ENCODE data around the gene AMZ1. TPM values are rescaled to one million over a fixed set of nuclear protein-coding genes. Genes with fewer than 3 reads are reported as not detected.
"Not testable (repeated sequence)": the region's sequence is repeated elsewhere in the genome, so short reads cannot be mapped to it uniquely, and the experiment has no call there.

Gene AMZ1
- total RNA-seq, 2 experiments from 2014 or later: 0.29 to 0.40 TPM

DNA sequence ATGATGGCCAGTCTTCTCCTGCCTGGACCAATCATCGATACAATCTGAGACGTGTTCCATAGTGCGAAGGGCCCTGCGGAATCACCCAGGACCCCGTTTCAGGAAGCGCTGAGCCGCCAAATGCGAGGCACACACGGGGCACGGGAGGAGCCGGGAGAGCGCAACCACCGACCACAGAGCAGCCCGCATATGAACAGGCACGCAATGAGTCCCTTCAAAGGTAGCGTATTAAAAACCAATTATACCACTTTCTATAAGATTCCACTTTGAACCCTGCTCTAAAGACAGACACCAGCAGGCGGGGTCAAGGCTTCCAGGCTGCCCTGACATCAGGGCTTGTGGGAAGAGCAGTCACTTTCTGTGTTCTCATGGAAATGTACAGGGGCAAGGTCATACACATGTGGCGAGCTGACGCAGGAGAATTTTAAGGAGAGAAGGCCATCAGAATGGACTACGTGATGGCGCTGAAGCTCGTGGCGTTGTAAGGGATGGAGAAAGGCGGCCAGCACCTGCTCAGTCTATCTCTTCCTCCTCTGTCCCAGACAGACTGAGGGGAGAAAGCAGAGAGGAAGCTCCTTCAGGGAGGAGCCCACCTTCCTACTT is 46.2 kb downstream of the AMZ1 start:
- Mint-ChIP-seq H3K9me3 (ENCODE audit: low read depth) (no peaks in the 10 kb centered on the region), H3K4me3 (no peak overlapping the region), H3K27ac (no peak overlapping the region), H3K4me1 (peaks cover 15% of the 10 kb centered on the region), H3K36me3 (no peaks in the 10 kb centered on the region), H3K27me3 (no peaks in the 10 kb centered on the region)
- DNase-seq (no peak), ATAC-seq (no peak)
- CTCF ChIA-PET: no interaction called here

GRCh38 chr7:2734751-2735571 is 47.0 kb downstream of the AMZ1 start:
- CTCF ChIA-PET: no interaction called here
- no peak overlapping the region for H3K4me3 Mint-ChIP-seq
- no peaks in the 10 kb centered on the region for H3K27me3 Mint-ChIP-seq
- H3K36me3 Mint-ChIP-seq: no peaks in the 10 kb centered on the region
- peaks cover 15% of the 10 kb centered on the region for H3K4me1 Mint-ChIP-seq
- no peaks in the 10 kb centered on the region for H3K9me3 Mint-ChIP-seq (ENCODE audit: low read depth)
- DNase-seq (no peak), ATAC-seq (no peak)
- H3K27ac Mint-ChIP-seq: no peak overlapping the region

GRCh38 chr7:2735744-2736143 is 47.7 kb downstream of the AMZ1 start:
- Mint-ChIP-seq H3K4me3 (no peak overlapping the region), H3K36me3 (no peaks in the 10 kb centered on the region), H3K4me1 (peaks cover 14% of the 10 kb centered on the region), H3K27me3 (no peaks in the 10 kb centered on the region), H3K9me3 (ENCODE audit: low read depth) (no peaks in the 10 kb centered on the region), H3K27ac (no peak overlapping the region)
- DNase-seq: no peak
- CTCF ChIA-PET: no interaction called here
- ATAC-seq: no peak

DNA sequence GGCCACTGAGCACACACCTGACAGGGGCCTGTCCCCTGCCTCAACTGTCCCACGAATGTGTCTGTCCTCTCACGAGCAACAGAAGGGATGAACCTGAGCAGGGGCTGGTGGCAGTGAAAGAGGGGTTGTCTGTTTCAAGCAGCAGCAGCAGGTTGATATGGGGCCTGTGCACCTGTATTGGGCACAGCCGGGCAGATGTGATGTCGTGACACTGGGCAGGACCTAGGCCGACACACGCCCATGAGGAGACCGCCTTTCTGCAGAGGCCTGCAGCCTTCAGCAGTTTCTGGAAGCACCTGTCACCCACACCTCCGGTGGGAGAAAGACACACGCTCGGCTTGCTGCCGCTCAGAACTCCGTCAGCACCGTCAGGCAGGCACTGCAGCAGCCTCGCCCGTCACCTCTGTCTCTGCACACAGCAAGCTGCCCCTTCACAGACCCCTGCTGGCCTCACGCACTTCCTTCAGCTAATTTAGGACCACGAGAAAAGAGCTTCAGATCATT is 48.5 kb downstream of the AMZ1 start:
- H3K36me3 Mint-ChIP-seq: no peaks in the 10 kb centered on the region
- DNase-seq (no peak), ATAC-seq (no peak)
- H3K4me1 Mint-ChIP-seq: peaks cover 7% of the 10 kb centered on the region
- CTCF ChIA-PET: interaction anchor here (1.5 kb wide), 1 partner anchor 27 kb away, joined by 4 read pairs; no protein-coding TSS in a partner anchor
- no peaks in the 10 kb centered on the region for H3K27me3 Mint-ChIP-seq
- no peak overlapping the region for H3K4me3 Mint-ChIP-seq
- no peaks in the 10 kb centered on the region for H3K9me3 Mint-ChIP-seq (ENCODE audit: low read depth)
- H3K27ac Mint-ChIP-seq: no peak overlapping the region

- H3K36me3 Mint-ChIP-seq; ATAC-seq; H3K4me1 Mint-ChIP-seq; H3K27ac Mint-ChIP-seq; H3K9me3 Mint-ChIP-seq (ENCODE audit: low read depth); H3K27me3 Mint-ChIP-seq; H3K4me3 Mint-ChIP-seq; DNase-seq: not testable (repeated sequence)
- CTCF ChIA-PET: interaction anchor here (1.5 kb wide), 1 partner anchor 27 kb away, joined by 4 read pairs; no protein-coding TSS in a partner anchor
Measured at GRCh38 chr7:2737005-2737743, 49.2 kb downstream of the AMZ1 start.

- CTCF ChIA-PET: interaction anchor here (0.6 to 1.5 kb wide), 2 partner anchors 19 to 28 kb away, joined by 3 to 4 read pairs; no protein-coding TSS in a partner anchor
- no peaks in the 10 kb centered on the region for H3K27me3 Mint-ChIP-seq
- H3K4me1 Mint-ChIP-seq: no peaks in the 10 kb centered on the region
- H3K27ac Mint-ChIP-seq: no peak overlapping the region
- DNase-seq (no peak), ATAC-seq (no peak)
- H3K4me3 Mint-ChIP-seq: no peak overlapping the region
- no peaks in the 10 kb centered on the region for H3K9me3 Mint-ChIP-seq (ENCODE audit: low read depth)
- peaks cover 2% of the 10 kb centered on the region for H3K36me3 Mint-ChIP-seq
Measured at GRCh38 chr7:2737771-2738540, 50.0 kb downstream of the AMZ1 start.

- Mint-ChIP-seq H3K4me3 (no peak overlapping the region), H3K4me1 (no peaks in the 10 kb centered on the region)
Measured at GRCh38 chr7:2738766-2739549, 51.0 kb downstream of the AMZ1 start.

GRCh38 chr7:2743523-2744185 is 55.7 kb downstream of the AMZ1 start:
- CTCF ChIA-PET: not testable (repeated sequence)
- peak; percentile 3 for DNase-seq

More at GRCh38 chr7:2738766-2739549, 51.0 kb downstream of the AMZ1 start:
- Mint-ChIP-seq H3K27ac (no peak overlapping the region), H3K36me3 (peaks cover 2% of the 10 kb centered on the region), H3K9me3 (ENCODE audit: low read depth) (no peaks in the 10 kb centered on the region), H3K27me3 (no peaks in the 10 kb centered on the region)
- DNase-seq: no peak
- CTCF ChIA-PET: no interaction called here
- ATAC-seq: no peak

DNA sequence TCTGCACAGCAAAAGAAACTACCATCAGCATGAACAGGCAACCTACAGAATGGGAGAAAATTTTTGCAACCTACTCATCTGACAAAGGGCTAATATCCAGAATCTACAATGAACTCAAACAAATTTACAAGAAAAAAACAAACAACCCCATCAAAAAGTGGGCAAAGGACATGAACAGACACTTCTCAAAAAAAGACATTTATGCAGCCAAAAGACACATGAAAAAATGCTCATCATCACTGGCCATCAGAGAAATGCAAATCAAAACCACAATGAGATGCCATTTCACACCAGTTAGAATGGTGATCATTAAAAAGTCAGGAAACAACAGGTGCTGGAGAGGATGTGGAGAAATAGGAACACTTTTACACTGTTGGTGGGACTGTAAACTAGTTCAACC is 60.7 kb downstream of the AMZ1 start:
- H3K4me3 Mint-ChIP-seq; H3K9me3 Mint-ChIP-seq (ENCODE audit: low read depth); H3K27me3 Mint-ChIP-seq; H3K4me1 Mint-ChIP-seq; H3K36me3 Mint-ChIP-seq; H3K27ac Mint-ChIP-seq; DNase-seq; ATAC-seq; CTCF ChIA-PET: not testable (repeated sequence)

More at GRCh38 chr7:2743523-2744185, 55.7 kb downstream of the AMZ1 start:
- ATAC-seq; H3K27me3 Mint-ChIP-seq; H3K27ac Mint-ChIP-seq; H3K4me1 Mint-ChIP-seq; H3K9me3 Mint-ChIP-seq (ENCODE audit: low read depth); H3K4me3 Mint-ChIP-seq: not testable (repeated sequence)
- H3K36me3 Mint-ChIP-seq: peaks cover 12% of the 10 kb centered on the region

GRCh38 chr7:2750004-2750407 is 62.0 kb downstream of the AMZ1 start:
- CTCF ChIA-PET: no interaction called here
- no peak for ATAC-seq
- no peak overlapping the region for H3K27ac Mint-ChIP-seq

DNA sequence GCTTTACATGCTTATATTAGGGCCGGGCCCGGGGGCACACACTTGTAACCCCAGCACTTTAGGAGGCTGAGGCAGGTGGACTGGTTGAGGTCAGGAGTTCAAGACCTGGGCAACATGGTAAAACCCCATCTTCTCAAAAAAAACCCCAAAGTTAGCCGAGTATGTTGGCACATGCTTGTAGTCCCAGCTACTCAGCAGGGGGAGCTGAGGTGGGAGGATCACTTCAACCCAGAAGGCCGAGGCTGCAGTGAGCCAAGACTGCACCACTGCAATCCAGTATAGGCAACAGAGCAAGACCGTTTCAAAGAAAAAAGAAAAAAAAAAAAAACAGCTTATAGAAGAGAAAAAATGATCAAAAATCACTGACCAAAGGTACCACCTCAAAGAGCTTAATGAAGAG is 63.1 kb downstream of the AMZ1 start:
- Mint-ChIP-seq H3K4me1 (no peaks in the 10 kb centered on the region), H3K36me3 (peaks cover 12% of the 10 kb centered on the region), H3K9me3 (ENCODE audit: low read depth) (no peaks in the 10 kb centered on the region), H3K27me3 (no peaks in the 10 kb centered on the region), H3K27ac (no peak overlapping the region), H3K4me3 (no peak overlapping the region)
- DNase-seq: no peak
- ATAC-seq: no peak
- CTCF ChIA-PET: interaction anchor here (1.0 kb wide), 1 partner anchor 30 kb away, joined by 3 read pairs; no protein-coding TSS in a partner anchor

More at GRCh38 chr7:2750004-2750407, 62.0 kb downstream of the AMZ1 start:
- Mint-ChIP-seq H3K4me1 (no peaks in the 10 kb centered on the region), H3K27me3 (no peaks in the 10 kb centered on the region), H3K4me3 (no peak overlapping the region), H3K9me3 (ENCODE audit: low read depth) (no peaks in the 10 kb centered on the region), H3K36me3 (peaks cover 8% of the 10 kb centered on the region)
- no peak for DNase-seq

- Mint-ChIP-seq H3K27ac (no peak overlapping the region), H3K36me3 (peaks cover 13% of the 10 kb centered on the region), H3K4me1 (peaks cover 12% of the 10 kb centered on the region), H3K9me3 (ENCODE audit: low read depth) (no peaks in the 10 kb centered on the region), H3K27me3 (no peaks in the 10 kb centered on the region), H3K4me3 (no peak overlapping the region)
- ATAC-seq (no peak), DNase-seq (peak; percentile 11)
- CTCF ChIA-PET: interaction anchor here (1.5 kb wide), 1 partner anchor 43 kb away, joined by 3 read pairs; no protein-coding TSS in a partner anchor
Measured at GRCh38 chr7:2753148-2753547, 65.1 kb downstream of the AMZ1 start.

Measured in activated CD8-positive, alpha-beta memory T cell treated with anti-CD3 and anti-CD28 coated beads, Interleukin-2, amount 10 ng/mL, durations not matched to agents 7 days and 5 days (primary cell).